GM18909 (cell line): ENCODE measurements around the gene SLC38A8.

Experiments used
- ATAC-seq: cut with Tn5 transposase; IDR thresholded peaks from one replicate; pipeline ENCODE4 v1.9.1; 2021; ENCODE audit warnings: mild to moderate bottlenecking; ENCODE audit not compliant: unreplicated experiment, poor library complexity

The SLC38A8 gene

DNA sequence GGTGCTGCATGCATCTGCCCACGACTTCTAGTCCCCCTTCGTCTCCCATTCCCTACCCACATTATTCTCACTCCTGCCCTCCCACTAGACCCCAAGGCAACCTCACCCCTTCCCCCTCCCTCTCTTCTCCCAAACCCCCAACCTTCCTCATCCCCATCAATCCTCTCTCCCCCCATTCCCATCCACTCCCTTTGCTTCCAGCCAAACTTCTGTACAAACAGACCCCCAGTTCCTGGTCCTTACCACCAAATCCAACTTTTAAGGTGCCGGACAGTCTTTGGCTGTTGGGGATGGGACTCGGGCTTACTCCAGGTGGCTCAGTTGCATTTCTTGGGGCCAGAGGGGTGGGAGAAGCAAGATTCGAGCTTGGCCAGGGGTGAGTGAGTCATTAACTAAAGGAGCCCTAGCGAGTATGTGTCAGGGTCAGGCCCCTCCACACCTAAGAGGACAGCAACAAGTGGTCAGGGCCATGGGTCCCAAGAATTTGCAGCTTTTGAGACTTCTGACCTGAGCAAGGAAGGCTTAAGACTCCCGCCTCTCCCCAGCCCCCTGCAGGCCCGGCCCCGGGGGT lies at the start of gene SLC38A8:
SLC38A8 (minus strand) TSS at position 488 of the 571 bp plus-strand sequence. CDS start 638 bp downstream, outside the sequence.
- ATAC-seq = no peak

DNA sequence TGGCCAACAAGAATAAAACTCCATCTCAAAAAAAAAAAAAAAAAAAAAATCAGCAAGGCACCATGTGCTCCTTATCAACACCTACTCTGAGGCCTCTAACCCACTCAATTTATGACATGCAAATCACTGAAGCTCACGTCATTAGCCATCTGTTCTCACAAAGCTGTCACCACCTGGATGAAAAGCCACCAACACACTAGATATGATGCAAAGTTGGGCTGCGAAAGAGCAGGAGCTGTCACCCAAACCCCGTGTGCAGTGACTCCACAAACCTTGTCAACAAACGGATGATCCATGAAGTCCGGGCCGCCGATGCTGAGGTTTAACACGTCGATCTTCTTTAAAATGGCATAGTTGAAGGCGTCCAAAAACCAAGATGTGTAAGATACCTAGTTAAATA lies 48.9 kb upstream of the SLC38A8 start:
- ATAC-seq = no peak

DNA sequence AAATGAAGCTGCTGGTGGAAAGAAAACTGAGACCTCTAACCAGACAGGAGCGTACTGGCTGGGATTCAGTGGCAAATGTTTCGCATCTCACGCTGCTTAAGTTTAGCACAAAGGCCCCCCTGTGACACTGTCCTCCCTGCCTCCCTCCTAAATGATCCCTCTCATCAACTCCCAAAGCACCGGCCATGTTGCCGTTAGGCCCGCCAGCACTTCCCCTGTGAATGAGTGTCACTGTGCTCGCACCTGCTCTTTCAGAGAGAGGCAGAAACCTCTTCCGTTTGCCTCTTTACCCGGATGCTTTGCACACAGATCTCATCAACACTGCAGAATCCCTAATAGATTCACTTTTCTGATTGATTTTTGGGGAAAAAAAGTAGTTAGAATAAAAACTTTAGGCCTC lies 47.6 kb upstream of the SLC38A8 start:
- ATAC-seq = no peak

DNA sequence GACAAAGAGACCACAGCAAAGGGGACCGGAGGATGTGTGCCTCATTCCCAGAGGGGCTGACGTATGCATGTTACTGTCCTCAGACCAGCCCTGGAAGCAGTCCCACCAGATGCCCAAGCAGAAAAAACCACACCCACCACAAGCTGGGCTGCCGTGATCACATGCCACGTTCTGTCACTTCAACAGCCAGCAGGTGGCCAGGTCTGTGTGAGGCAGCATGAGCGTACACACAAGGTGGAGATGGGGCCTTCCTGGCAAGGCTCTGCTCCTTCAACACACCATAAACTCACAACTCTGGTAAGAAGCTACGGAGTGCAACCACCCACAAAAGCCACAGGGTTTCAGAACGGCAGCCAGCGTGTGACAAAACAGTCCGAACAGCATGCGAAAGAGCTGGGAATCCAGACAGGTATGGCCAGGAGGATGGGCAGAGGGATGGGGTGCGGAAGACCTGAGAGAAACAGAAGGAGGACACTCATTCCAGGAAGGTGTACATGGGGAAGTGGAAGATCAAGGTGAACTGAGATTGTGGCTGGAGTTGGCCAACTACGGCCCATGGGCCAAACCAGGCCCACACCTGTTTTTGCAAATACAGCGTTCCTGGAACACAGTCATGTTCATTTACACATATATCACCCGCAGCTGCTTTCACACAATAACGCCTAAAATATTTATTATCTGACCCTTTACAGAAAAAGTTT lies 46.2 kb upstream of the SLC38A8 start:
- ATAC-seq = peak; percentile 88

DNA sequence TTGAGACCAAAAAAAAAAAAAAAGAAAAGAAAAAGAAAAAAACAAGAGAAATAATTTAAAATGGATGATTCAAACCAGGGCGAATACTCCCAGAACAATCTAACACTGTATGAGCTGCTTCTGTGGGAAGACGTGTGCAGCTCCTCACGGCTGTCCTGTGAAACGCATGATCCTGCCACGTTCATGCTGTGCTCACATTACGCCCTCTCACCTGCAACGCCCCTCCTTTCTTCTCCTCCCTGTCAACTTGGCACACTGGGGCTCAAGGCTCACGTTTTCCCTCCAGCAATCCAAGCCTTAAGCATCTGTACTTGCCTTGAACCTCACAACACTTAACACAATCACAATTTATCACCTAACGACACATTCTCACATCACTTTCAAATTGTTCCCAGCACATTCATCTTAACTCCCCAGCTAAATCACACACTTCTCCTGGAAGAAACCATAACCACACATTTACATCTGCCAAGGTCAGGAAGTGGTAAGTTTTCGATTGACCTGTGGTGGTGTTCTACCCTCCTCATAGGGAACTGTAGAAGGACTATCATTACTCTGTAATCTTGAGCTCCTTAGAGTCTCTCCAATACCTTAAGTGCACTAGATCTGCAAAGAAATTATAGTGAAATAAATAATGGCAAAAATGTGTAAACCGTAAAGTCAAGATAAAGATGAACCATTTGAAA lies 45.0 kb upstream of the SLC38A8 start:
- no peak for ATAC-seq

DNA sequence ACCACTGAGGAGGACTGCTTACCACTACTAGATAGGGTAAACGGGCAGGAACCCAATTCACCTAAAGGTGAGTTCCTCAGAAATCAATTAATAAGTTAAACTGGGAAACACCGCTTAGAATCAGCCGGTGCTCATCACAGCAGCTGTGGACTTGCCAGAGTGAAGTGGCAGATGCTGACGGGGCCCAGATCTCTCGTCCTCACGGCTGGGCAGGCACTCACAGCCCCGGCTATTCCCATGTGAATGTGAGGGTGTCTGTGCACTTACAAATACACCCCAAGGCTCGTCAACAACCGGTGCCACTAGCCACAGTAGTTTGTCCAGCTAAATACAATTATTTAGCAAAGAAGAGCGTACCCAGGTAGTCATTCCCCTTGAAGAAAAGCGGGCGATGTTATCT lies 44.4 kb upstream of the SLC38A8 start:
- ATAC-seq = no peak

DNA sequence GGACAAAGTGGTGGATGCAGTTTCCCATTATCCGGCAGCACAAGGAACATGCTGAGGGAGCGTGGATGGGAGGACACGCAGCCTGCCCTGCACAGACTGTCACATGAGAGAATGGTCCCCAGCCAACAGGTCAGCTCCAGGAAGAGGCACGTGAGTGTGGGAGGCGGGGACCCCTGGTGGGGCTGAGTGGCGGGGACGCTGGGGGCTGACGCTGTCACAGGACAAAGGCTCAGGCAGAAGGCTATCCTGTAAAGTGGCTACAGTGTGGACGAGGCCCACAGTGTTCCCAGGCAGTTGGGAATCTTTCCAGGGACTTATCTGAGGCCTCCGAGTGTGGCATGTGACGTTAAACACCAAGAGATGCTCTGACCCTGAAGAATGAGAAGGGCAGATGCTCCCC lies 43.7 kb upstream of the SLC38A8 start:
- ATAC-seq = no peak

DNA sequence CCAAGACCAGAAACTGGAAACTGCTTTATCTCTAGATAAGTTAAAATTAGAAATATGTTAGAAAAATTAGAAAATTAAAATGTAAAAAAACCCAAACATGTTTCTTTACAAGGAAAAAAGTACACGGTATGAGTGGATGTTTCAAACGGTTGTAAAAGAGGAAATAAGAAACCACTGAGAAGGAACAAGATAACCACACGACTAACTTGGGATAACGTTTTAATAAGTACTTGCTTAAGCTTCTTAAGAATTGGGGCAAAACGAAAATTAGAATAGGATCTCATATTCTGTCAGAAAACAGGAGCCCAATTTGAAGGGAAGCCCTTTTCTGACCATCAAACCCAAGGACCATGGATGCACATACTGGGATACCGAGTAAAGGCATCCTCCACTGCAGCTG lies 43.2 kb upstream of the SLC38A8 start:
- no peak for ATAC-seq

DNA sequence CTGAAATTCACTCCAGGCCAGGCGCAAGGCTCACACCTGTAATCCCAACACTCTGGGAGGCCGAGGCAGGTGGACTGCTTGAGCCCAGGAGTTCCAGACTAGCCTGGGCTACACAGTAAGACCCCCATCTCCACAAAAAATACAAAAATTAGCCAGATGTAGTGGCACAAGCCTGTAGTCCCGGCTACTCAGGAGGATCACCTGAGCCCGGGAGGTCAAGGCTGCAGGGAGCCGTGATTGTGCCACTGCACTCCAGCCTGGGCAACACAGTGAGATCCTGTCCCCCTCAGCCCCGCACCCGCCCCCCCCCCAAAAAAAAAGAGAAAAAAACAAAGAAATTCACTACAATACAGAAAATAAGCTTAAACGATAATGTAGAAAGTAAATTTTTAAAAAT lies 42.7 kb upstream of the SLC38A8 start:
- ATAC-seq = no peak

DNA sequence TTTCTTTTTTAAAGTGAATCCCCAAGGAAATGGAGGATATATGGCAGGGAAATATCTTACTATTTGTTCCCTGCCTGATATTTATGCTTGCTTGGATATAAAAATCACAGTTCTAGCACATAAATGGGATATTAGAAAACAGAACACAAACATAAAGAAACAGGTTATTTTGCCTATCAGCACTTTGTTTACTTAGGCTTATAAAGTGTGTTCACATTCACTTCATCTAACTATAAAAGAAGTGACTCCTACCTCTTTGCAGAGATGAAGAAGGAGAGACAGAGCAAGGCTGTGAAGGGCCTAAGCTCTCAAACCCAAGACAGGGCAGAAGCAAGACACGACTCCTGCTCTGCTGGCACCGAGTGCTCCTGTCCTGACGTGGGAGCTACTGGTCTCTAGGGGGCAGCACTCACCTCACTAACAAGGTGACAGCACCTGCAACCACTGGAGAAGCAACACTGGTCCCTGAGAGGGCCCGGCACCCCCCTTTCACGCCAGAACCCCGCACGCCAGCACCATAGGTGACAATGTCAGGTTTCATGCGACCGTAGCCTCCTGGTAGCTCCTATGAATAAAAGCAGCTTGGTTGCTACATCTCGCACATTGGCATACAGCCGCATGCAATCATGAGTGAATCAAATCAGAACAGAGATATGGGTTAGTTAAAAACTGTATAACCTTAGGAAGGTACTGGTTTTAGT lies 42.1 kb upstream of the SLC38A8 start:
- peak; percentile 49 for ATAC-seq

DNA sequence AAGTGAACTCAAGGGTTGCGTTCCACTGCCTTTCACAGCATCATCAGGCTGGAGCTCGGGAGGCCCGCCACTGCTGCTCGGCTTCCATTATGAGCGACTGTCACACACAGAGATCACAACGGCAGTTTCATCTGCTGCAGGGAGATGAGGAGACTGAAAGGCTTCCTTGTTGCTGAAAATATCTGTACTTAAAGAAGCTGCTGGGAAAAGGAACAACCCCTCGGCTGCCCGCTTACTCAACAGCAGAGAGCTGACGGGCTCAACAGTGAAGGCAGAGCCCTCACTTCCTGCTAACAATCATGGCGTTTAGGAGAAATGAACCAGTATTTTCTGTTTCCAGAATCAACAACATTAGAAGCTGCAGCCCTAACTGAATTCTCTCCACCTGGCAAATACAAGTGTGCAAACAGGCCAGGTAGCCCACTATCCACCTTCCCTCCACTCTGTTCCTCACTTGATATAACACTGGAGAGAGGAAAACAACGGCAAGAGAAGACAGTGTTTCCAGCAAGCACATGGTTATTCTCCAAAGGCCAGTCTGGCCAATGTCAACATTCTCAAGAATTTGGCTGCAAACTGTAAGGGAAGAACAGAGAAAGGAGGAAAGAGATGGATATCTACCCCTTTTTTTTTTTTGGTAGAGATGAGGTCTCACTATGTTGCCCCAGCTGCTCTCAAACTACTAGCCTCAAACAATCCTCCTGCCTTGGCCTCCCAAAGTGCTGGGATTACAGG lies 40.4 kb upstream of the SLC38A8 start:
- no peak for ATAC-seq

DNA sequence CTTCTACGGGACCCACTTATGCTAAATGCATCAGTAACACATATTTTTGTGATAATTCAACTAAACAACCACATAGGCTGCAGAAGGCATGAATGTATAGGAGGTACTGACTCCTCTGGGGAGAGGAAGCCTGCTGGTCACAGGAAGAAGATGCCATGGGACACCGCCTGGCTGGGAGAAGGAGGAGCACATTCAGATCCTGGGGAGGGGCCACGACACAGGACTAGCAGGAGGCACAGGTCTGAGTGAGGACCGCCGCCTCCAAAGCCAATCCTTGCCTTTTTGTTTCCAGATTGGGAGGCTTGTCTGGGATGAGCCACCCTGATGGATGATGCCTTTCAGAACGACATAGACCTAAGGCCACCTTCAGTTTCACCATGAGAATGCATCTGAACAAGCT lies 39.5 kb upstream of the SLC38A8 start:
- no peak for ATAC-seq

DNA sequence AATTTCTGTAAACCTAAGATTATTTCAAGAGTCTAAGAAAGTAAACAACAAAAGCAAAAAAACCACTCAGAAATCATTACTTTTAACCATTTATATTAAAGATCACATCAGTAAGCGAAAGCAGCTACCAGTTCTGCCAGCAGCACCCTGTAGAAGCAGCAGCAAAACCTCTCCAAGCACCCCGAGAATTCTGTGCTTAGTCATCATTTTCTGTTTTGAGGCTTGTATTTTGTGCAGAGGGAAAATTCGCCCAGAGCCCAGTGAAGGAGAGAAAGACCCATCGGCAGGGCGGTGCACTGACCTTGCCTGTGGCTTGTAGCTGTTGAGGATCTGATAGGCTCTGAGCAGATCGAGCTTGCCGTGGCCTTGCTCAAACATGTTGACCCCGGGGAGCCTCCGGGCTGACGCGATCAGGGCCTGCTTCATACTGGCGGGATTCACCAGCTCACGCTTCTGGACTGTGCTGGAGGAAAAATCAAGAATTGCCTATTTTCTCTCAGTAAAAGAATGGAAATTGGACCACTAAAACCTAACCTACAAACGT lies 38.9 kb upstream of the SLC38A8 start:
- ATAC-seq = no peak

DNA sequence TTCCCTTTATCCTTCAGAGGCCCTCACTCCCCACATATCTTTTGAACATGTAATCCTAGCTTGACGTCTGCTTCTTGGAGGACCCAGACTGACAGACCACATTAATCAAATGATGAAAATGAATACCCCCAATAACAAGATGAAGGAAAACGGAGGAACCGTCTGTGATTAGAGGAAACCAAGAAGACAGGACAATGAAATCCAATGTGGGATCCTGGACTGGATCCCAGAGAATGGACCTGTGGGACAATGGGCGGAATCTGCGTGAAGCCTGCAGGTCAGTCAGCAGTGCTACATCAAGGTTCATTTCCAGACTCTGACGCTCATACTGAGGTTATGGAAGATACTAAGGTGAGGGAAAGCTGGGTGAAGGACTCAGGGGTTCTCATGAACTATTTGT lies 38.2 kb upstream of the SLC38A8 start:
- no peak for ATAC-seq

DNA sequence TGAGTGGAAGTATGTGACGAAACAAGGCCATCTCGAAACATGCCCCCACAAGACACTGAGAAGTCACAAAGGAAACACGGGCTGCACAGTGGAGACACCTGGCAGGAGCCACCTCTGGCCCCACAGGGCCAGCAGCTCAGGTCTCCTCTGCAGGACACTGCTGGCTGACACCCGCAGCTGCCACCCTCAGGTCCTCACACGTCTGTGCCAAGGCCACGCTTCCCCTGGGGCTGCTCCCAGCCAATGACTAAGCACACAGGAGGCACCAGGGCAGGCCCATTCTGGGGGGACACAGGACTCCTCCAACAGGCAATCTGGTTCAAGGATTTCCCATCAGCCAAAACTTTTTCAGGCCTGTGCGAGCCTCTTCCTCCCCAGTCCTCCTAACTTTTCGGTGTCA lies 37.8 kb upstream of the SLC38A8 start:
- no peak for ATAC-seq

DNA sequence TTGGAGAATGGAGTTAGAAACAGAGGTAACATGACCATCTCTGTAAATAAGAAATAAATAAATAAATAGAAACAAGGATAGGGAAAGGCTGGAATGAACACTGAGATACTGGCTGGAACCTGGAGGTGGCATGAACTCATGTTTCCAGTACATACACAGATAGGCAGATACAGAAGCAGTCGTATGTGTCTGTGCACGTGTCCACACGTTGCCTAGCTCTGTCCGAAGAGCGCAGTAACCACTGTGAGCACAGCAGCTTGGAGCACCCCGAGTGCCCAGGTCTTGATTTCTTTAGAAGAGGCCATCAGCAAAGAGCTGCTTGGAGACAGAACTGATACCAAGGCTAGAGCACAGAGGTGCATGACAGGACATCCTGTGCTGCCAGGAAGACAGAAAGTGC lies 37.1 kb upstream of the SLC38A8 start:
- no peak for ATAC-seq

DNA sequence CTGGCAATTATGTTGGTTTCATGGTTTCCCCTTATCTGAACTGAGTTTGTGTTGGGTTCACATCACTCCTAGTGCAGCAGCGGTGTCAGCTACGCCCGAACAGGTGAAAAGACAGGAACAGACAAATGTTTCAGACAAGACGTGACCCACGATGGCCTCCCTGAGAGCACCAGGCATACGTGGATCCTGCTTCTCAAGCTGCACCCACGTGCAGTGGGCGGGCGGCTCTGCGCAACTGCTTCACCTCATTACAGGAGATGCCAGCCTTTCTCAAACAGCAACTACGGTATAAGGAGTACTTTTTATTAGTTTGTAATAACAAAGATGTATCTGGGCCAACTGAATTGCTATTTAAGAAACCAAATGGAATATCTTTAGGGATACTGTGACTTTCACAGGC lies 32.8 kb upstream of the SLC38A8 start:
- no peak for ATAC-seq

DNA sequence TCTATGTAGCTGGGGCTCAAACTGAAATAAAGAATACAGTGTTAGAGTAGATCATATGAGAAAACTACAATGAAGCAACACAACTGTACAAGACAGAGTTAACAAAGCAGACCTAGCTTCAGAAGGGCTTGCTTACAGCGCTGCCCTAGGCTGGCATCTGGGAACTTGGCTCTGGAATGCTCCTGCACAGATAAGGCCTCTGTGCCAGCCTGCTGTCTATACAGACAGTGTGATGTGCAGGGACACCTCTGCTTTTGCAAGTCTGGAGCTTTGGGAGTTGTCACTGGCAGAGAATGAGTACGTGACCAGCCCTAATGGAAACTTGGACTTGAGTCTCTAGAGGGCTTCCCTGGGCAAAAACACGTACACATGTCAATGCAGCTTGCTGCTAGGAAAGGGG lies 32.1 kb upstream of the SLC38A8 start:
- no peak for ATAC-seq

DNA sequence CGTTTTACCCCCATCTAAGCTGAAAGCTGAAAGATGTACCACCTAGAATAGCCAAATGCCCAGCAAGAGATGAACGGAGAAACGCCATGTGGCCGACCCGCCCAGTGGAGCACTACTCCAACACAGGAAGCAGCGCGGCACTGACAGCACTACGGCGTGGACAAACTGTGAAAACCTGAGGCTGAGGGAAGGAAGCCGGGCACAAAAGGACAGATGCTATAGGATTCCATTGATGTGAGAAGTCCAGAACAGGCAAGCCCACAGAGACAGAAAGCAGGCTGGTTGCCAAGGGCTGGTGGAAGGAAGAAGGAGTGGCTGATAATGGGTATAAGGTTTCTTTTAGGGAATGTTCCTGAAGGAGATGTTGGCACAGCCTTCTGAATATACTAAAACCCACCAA lies 29.4 kb upstream of the SLC38A8 start:
- ATAC-seq = no peak

DNA sequence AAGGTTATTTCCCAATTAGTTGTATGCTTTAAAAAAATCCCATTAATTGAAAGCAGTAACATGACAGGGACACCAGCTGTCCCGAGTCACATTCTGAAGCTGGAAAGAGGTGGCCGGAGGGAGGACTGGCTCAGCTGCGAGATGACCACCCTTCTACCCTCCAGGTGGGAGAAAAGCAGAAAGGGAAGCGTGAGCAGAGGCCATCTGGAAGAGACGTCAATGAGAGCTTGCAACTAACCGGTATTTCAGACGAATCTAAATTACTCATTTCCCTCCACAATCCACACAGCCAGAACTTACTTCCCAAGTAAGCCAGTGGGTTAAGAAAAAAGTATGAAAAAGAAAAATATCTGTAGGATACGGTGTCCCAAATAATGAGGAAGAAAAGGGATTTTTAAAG lies 28.5 kb upstream of the SLC38A8 start:
- no peak for ATAC-seq
